SK-N-SH (cell line): ENCODE data around the gene CCDC152.

ENCODE experiments used
- POLR2AphosphoS5 ChIP-seq: IDR thresholded peaks from 2 replicates; pipeline ENCODE4 v1.6.1; 2012; ENCODE audit warnings: low read depth, low read length
- RAD21 ChIP-seq: IDR thresholded peaks from 2 replicates; pipeline ENCODE4 v1.6.1; 2012; ENCODE audit warnings: mild to moderate bottlenecking, low read length
- SMC3 ChIP-seq: IDR thresholded peaks from 2 replicates; pipeline ENCODE4 v1.6.1; 2012; ENCODE audit warnings: low read depth, low read length, improper control_type of control experiment
- TF ChIP-seq, protein P1 (sequence below): fragments of 200-600 bp; sonication (generic); IDR thresholded peaks from 2 replicates; pipeline ENCODE4 v1.6.1; 2017; ENCODE audit warnings: antibody characterized with exemption, mild to moderate bottlenecking, moderate library complexity

DNA sequence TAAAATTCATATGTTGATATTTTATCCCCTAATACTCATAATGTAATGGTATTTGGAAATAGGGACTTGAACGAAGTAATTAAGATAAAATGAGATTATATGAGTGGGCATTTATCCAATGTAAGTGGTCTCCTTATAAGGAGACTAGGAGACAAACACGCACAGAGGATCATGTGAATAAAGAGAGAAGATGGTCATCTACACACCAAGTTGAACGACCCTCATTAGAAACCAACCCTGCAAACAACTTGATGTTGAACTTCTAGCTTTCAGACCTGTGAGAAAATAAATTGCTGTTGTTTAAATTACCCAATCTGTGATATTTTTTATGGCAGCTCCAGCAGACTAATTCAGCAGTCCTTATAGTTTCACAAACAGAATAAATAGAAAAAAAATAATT, 82.6 kb downstream of the CCDC152 start:
- TF ChIP-seq RAD21 (no peak), SMC3 (no peak), POLR2AphosphoS5 (no peak)
- TF ChIP-seq, protein P1, sequence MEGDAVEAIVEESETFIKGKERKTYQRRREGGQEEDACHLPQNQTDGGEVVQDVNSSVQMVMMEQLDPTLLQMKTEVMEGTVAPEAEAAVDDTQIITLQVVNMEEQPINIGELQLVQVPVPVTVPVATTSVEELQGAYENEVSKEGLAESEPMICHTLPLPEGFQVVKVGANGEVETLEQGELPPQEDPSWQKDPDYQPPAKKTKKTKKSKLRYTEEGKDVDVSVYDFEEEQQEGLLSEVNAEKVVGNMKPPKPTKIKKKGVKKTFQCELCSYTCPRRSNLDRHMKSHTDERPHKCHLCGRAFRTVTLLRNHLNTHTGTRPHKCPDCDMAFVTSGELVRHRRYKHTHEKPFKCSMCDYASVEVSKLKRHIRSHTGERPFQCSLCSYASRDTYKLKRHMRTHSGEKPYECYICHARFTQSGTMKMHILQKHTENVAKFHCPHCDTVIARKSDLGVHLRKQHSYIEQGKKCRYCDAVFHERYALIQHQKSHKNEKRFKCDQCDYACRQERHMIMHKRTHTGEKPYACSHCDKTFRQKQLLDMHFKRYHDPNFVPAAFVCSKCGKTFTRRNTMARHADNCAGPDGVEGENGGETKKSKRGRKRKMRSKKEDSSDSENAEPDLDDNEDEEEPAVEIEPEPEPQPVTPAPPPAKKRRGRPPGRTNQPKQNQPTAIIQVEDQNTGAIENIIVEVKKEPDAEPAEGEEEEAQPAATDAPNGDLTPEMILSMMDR: no peak
